IMR-90 (cell line): ENCODE results near the gene PRTFDC1. TPM values are rescaled to one million over a fixed set of nuclear protein-coding genes. Genes with fewer than 3 reads are reported as not detected.

ENCODE experiments used
- ATAC-seq: fragments of 200-7000 bp; cut with Tn5 transposase; 2 replicates; pipeline ENCODE4 v1.9.1; 2020; ENCODE audit warnings: low read depth, mild to moderate bottlenecking, moderate library complexity
- BruUV-seq: library from RNA; stranded (reverse); fragments of 400-500 nt; replicated peaks from 2 replicates; lab custom pipeline; 2021; lab: Mats Ljungman, UMichigan
- CTCF ChIA-PET: fragments of 300-600 bp; formaldehyde crosslinking; extraction: SDS; loops from one replicate; lab custom pipeline; 2021; ENCODE audit warnings: antibody characterized with exemption; lab: Yijun Ruan, JAX
- POLR2A ChIA-PET: fragments of 300-600 bp; sonication (Branson Sonifier 250); formaldehyde crosslinking; loops from one replicate; lab custom pipeline; 2022; ENCODE audit warnings: antibody characterized with exemption; ENCODE audit not compliant: unreplicated experiment; lab: Charles Lee
- DNase-seq: peaks from one replicate; pipeline ENCODE4 v3.0.0; 2013
- H2AFZ ChIP-seq: replicated peaks from 2 replicates; pipeline ENCODE3; 2013; ENCODE audit warnings: low read length, mild to moderate bottlenecking; ENCODE audit not compliant: poor library complexity
- H2AK5ac ChIP-seq: 2 replicates; pipeline ENCODE4 v1.6.1; 2013; ENCODE audit warnings: low read depth, low read length, inconsistent platforms
- H2AK9ac ChIP-seq: replicated peaks from 2 replicates; pipeline ENCODE3; 2013; ENCODE audit warnings: mild to moderate bottlenecking, low read depth, low read length, moderate library complexity; ENCODE audit not compliant: poor library complexity
- H2BK120ac ChIP-seq: 2 replicates; pipeline ENCODE4 v1.6.1; 2013; ENCODE audit warnings: low read depth, low read length, inconsistent platforms
- H2BK15ac ChIP-seq: 3 replicates; pipeline ENCODE4 v1.6.1; 2013; ENCODE audit warnings: low read depth, low read length, inconsistent platforms
- H2BK20ac ChIP-seq: 2 replicates; pipeline ENCODE4 v1.6.1; 2013; ENCODE audit warnings: low read depth, mild to moderate bottlenecking, inconsistent platforms, low read length, moderate library complexity
- H2BK5ac ChIP-seq: 2 replicates; pipeline ENCODE4 v1.6.1; 2013; ENCODE audit warnings: mild to moderate bottlenecking, low read depth, low read length, inconsistent platforms; ENCODE audit not compliant: poor library complexity, severe bottlenecking
- H3K14ac ChIP-seq: replicated peaks from 2 replicates; pipeline ENCODE4 v1.6.1; 2013; ENCODE audit warnings: low read depth, low read length, inconsistent platforms
- H3K18ac ChIP-seq: 2 replicates; pipeline ENCODE4 v1.6.1; 2013; ENCODE audit warnings: low read depth, low read length, control low read depth
- H3K23ac ChIP-seq: 2 replicates; pipeline ENCODE4 v1.6.1; 2013; ENCODE audit warnings: low read depth, low read length, inconsistent platforms
- H3K27ac ChIP-seq: 2 replicates; pipeline ENCODE4 v1.5.1; 2013; ENCODE audit warnings: mild to moderate bottlenecking, control low read depth, low read length; ENCODE audit not compliant: insufficient read depth
- H3K27me3 ChIP-seq: 2 replicates; pipeline ENCODE4 v1.6.1; 2013; ENCODE audit warnings: low read length; ENCODE audit not compliant: control insufficient read depth, insufficient read depth
- H3K36me3 ChIP-seq: 2 replicates; pipeline ENCODE4 v1.6.1; 2013; ENCODE audit warnings: low read length, mixed read lengths; ENCODE audit not compliant: control insufficient read depth, insufficient read depth
- H3K4ac ChIP-seq: 2 replicates; pipeline ENCODE4 v1.6.1; 2013; ENCODE audit warnings: low read depth, low read length, inconsistent platforms
- H3K4me1 ChIP-seq: 2 replicates; pipeline ENCODE4 v1.6.1; 2013; ENCODE audit warnings: low read length, mixed read lengths; ENCODE audit not compliant: control insufficient read depth, insufficient read depth
- H3K4me2 ChIP-seq: 2 replicates; pipeline ENCODE4 v1.6.1; 2013; ENCODE audit warnings: low read depth, mild to moderate bottlenecking, control low read depth, low read length, moderate library complexity
- H3K4me3 ChIP-seq: 2 replicates; pipeline ENCODE4 v1.5.1; 2013; ENCODE audit warnings: low read depth, mild to moderate bottlenecking, control low read depth, low read length, moderate library complexity; ENCODE audit not compliant: insufficient read depth
- H3K56ac ChIP-seq: 2 replicates; pipeline ENCODE4 v1.6.1; 2013; ENCODE audit warnings: low read length, inconsistent platforms; ENCODE audit not compliant: insufficient read depth; ENCODE audit errors: extremely low read depth
- H3K79me1 ChIP-seq, 2 experiments: 2 replicates each; pipeline ENCODE4 v1.6.1; 2013; ENCODE audit warnings: low read length in 2 of 2, inconsistent platforms in 1 of 2, low read depth in 1 of 2
- H3K9ac ChIP-seq: 2 replicates; pipeline ENCODE4 v1.6.1; 2013; ENCODE audit warnings: low read depth, low read length, control low read depth
- H3K9me1 ChIP-seq: 2 replicates; pipeline ENCODE4 v1.6.1; 2013; ENCODE audit warnings: low read length, inconsistent platforms; ENCODE audit not compliant: insufficient read depth
- H3K9me3 ChIP-seq: 2 replicates; pipeline ENCODE4 v1.6.1; 2013; ENCODE audit warnings: low read length; ENCODE audit not compliant: control insufficient read depth, insufficient read depth
- H4K20me1 ChIP-seq: 2 replicates; pipeline ENCODE4 v1.6.1; 2013; ENCODE audit warnings: low read length, inconsistent platforms; ENCODE audit not compliant: insufficient read depth
- H4K5ac ChIP-seq: 2 replicates; pipeline ENCODE4 v1.6.1; 2013; ENCODE audit warnings: mild to moderate bottlenecking, low read depth, low read length, control low read depth
- H4K8ac ChIP-seq, 2 experiments: 2 replicates each; pipeline ENCODE4 v1.6.1; 2013; ENCODE audit warnings: low read depth in 2 of 2, low read length in 2 of 2, control low read depth in 1 of 2, inconsistent platforms in 1 of 2
- H4K91ac ChIP-seq: 2 replicates; pipeline ENCODE4 v1.6.1; 2013; ENCODE audit warnings: low read depth, low read length, inconsistent platforms; ENCODE audit not compliant: insufficient read depth
- BHLHE40 ChIP-seq: fragments of 150-350 bp; IDR thresholded peaks from 2 replicates; pipeline ENCODE4 v1.6.1; 2016; ENCODE audit warnings: mild to moderate bottlenecking, low read depth, low read length
- CEBPB ChIP-seq: IDR thresholded peaks from 2 replicates; pipeline ENCODE4 v1.6.1; 2012; ENCODE audit warnings: low read depth, low read length, improper control_type of control experiment
- SMC3 ChIP-seq: fragments of 150-350 bp; IDR thresholded peaks from 2 replicates; pipeline ENCODE4 v1.6.1; 2016; ENCODE audit warnings: low read depth, mild to moderate bottlenecking, antibody characterized with exemption, low read length, moderate library complexity
- WGBS, 2 experiments: methylation state at CpG; one replicate each; pipeline versions ENCODE4 v1.1.5 to v1.1.7; 2013; ENCODE audit warnings: missing lambda C conversion rate in 2 of 2; ENCODE audit not compliant: insufficient read length in 1 of 2; ENCODE audit errors: extremely low coverage in 2 of 2; 5-methylcytosine and 5-hydroxymethylcytosine counted together
- dilution Hi-C: fragments of 300-500 bp; cut with HindIII; formaldehyde crosslinking; loops from one replicate; pipeline ENCODE4 v1.14.3; 2018; ENCODE audit warnings: low sequenced_read_pairs; ENCODE audit not compliant: unreplicated experiment
- in situ Hi-C: fragments of 300-500 bp; cut with MboI; formaldehyde crosslinking; loops from 3 replicates; pipeline ENCODE4 v1.14.3; 2019; ENCODE audit warnings: low sequenced_read_pairs, inconsistent platforms, mixed read lengths
- intact Hi-C: fragments of 100-400 bp; cut with micrococcal nuclease; formaldehyde crosslinking; loops from 2 replicates; pipeline ENCODE4 v1.10.0; 2022
- polyA plus RNA-seq, 3 experiments: library from polyadenylated mRNA; depleted of rRNA; stranded (reverse); fragments of >200 nt; gene quantifications; 2 replicates each; pipeline ENCODE4 v1.2.3, GENCODE V29; 2012; ENCODE audit warnings: low replicate concordance in 1 of 3
- total RNA-seq: library from RNA; depleted of rRNA; stranded (reverse); fragments of >200 nt; gene quantifications from 2 replicates; pipeline ENCODE4 v1.2.3, GENCODE V29; 2012

PRTFDC1 gene
- total and polyA plus RNA-seq, 2 of the 4 experiments (the other 2 are of a cell fraction) = 12.3 to 17.9 TPM

- TF ChIP-seq SMC3 = peak; percentile 23; the same call in 1 of the 2 replicates
Measured at GRCh38 chr10:24894309-24894708, 58.1 kb downstream of the PRTFDC1 start (continued).

- intact Hi-C loops = loop anchor here (5.0 kb wide), 1 partner anchor 59 kb away; the partner anchor contains the start of gene PRTFDC1
- peaks cover 14% of the 10 kb centered on the region for H3K4me1 ChIP-seq
- no peaks in the 10 kb centered on the region for H3K9me3 ChIP-seq
- H3K23ac ChIP-seq = no peak overlapping the region
- peaks cover 0 to 18% of the 10 kb centered on the region in 2 experiments; a peak in 2 of 4 replicates for H3K79me1 ChIP-seq
- H3K4ac ChIP-seq = peak overlapping the region; percentile 48; the same call in 1 of the 2 replicates
- peak; percentile 49 for DNase-seq
- H2BK5ac ChIP-seq = no peak overlapping the region
- POLR2A ChIA-PET = no interaction called here
- no peak overlapping the region for H3K4me2 ChIP-seq
- dilution Hi-C loops = no loop called here
- H2AK5ac ChIP-seq = peak overlapping the region; percentile 51
- 0 out of 2 replicates have a peak overlapping the region, but pooled peaks have one; percentile 5 for H2BK20ac ChIP-seq
- H2BK120ac ChIP-seq = peak overlapping the region; percentile 44; the same call in 1 of the 2 replicates
- no peak for ATAC-seq
- TF ChIP-seq BHLHE40 = no peak
- peak; percentile 86 for TF ChIP-seq CEBPB
- no peak overlapping the region for H3K56ac ChIP-seq
- no CpG with 5 or more reads among the region's 2 CpGs for WGBS, 2 experiments
- H4K91ac ChIP-seq = no peak overlapping the region
- H3K27ac ChIP-seq = no peak overlapping the region
- peak overlapping the region; percentile 25; the same call in 1 of the 2 replicates for H3K18ac ChIP-seq
- H3K9me1 ChIP-seq = peaks cover 26% of the 10 kb centered on the region
- 0 out of 2 replicates have a peak overlapping the region, but pooled peaks have one; percentile 11 for H3K14ac ChIP-seq
- no peak overlapping the region for H3K9ac ChIP-seq
- CTCF ChIA-PET = no interaction called here
- H3K36me3 ChIP-seq = no peaks in the 10 kb centered on the region
- no peak overlapping the region; a peak in 1 of 4 replicates for H4K8ac ChIP-seq
- in situ Hi-C loops = no loop called here
- no TSS peak for BruUV-seq
- no peak overlapping the region for H2AK9ac ChIP-seq
- no peak overlapping the region for H2AFZ ChIP-seq
- no peaks in the 10 kb centered on the region for H3K27me3 ChIP-seq
- no peaks in the 10 kb centered on the region for H4K20me1 ChIP-seq
- no peak overlapping the region for H3K4me3 ChIP-seq
- peak overlapping the region; percentile 97; the same call in 1 of the 3 replicates for H2BK15ac ChIP-seq
- no peak overlapping the region for H4K5ac ChIP-seq
Measured at GRCh38 chr10:24893127-24893526, 59.3 kb downstream of the PRTFDC1 start.
